GM19452 (cell line): ENCODE results near the gene TMEM69.
"Not testable (repeated sequence)": the region's sequence is repeated elsewhere in the genome, so short reads cannot be mapped to it uniquely, and the experiment has no call there.

ENCODE experiments used
- ATAC-seq: cut with Tn5 transposase; IDR thresholded peaks from one replicate; pipeline ENCODE4 v1.9.1; 2021; ENCODE audit not compliant: unreplicated experiment

Gene TMEM69

DNA sequence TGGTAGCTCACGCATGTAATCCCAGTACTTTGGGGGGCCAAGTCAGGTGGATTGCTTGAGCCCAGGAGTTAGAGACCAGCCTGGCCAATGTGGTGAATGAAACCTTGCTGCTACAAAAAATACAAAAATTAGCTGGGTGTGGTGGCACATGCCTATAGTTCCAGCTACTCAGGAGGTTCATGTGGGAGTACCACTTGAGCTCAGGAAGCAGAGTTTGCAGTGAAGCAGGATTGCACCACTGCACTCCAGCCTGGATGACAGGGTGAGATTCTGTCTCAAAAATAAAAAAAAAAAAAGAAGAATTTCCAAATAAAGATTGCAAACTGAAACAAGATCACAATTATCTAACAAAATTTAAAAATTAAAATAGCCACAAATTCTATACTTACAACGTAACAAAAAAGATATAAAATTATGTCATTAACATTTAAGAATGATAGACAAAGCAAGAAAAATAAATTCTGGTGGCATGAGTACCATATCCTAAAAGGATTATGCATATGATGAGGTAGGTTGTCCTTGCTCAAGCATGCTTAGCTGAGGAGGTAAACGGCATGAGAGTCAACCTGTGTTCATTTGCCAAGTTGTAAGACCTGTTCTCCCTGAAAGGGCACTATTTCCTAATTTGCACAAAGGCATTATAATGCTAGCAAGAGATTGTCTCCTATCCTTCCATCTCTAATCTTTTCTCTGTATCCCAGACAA is 42.2 kb downstream of the TMEM69 start:
- no peak for ATAC-seq

DNA sequence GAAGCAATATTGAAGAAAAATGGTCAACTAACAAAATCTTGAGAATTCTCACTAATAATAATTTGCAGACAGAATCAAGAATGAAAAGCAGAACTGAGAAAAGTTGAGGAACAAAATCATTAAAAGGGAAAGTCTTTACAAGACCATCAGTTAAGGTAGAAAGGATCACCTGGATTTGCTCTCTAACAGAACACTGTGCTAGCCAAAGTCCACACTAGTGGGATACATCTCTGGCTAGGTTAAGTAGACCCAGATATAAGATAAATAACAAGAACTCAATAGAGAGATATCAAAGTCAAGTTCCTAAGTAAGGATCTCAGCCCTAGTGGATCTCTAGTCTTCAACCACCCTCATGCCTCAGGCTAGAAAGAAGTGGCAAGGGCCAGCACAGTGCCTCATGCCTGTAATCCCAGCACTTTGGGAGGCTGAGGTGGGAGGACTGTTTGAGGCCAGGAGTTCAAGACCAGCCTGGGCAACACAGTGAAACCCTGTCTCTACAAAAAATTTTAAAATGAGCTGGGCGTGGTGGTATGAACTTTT is 42.9 kb downstream of the TMEM69 start:
- ATAC-seq, result no peak

DNA sequence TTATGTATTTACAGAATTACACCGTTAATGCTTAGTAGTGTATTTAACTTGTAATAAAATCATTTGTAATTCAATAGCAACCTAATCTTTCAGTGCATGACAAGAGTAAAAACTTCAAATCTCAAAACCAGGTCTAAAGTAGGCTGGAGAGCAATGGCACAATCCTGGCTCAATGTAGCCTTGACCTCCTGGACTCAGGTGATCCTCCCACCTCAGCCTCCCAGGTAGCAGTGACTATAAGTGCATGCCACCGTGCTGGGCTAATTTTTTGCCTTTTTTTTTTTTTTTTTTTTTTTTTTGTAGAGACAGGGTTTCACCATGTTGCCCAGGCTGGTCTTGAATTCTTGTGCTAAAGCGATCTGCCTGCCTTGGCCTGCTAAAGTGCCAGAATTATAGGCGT is 51.2 kb downstream of the TMEM69 start:
- ATAC-seq, result no peak

DNA sequence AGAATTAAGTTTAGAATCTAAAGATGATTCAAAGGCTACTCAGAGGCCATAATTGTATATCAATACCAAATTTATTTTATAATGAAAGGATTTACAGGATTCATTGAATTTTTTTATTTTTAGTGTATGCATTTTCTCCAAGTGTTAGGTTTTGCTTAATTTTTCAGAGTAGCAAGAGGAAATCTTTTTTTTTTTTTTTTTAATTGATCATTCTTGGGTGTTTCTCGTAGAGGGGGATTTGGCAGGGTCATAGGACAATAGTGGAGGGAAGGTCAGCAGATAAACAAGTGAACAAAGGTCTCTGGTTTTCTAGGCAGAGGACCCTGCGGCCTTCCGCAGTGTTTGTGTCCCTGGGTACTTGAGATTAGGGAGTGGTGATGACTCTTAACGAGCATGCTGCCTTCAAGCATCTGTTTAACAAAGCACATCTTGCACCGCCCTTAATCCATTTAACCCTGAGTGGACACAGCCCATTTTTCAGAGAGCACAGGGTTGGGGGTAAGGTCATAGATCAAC is 51.7 kb downstream of the TMEM69 start:
- not testable (repeated sequence) for ATAC-seq
